Lung (tissue), 12 donors: Measurements from ENCODE around the gene SULT1E1. TPM values are rescaled to one million over a fixed set of nuclear protein-coding genes. Genes with fewer than 3 reads are reported as not detected.

Source experiments
- ATAC-seq: fragments of 200-7000 bp; cut with Tn5 transposase; one replicate; pipeline ENCODE4 v1.9.1; 2020; ENCODE audit warnings: moderate number of reproducible peaks; ENCODE audit not compliant: insufficient read depth, low FRiP score
- DNase-seq, 3 donors: peaks; one replicate each; pipeline ENCODE4 v3.0.0-alpha.2; 2013 to 2017
- H3K27ac ChIP-seq, 2 donors: one replicate each; pipeline ENCODE4 v1.5.1; 2013; ENCODE audit warnings: mild to moderate bottlenecking in 2 of 2, moderate library complexity in 2 of 2, control low read depth in 1 of 2, inconsistent platforms in 1 of 2, low read depth in 1 of 2, low read length in 1 of 2
- H3K27me3 ChIP-seq, 3 donors: one replicate each; pipeline ENCODE4 v1.5.1; 2013; ENCODE audit warnings: low read length in 2 of 3; ENCODE audit not compliant: control insufficient read depth in 3 of 3, insufficient read depth in 3 of 3
- H3K36me3 ChIP-seq, 4 donors: one replicate each; pipeline ENCODE4 v1.5.1; 2013; ENCODE audit warnings: low read length in 4 of 4, mild to moderate bottlenecking in 1 of 4, moderate library complexity in 1 of 4; ENCODE audit not compliant: control insufficient read depth in 4 of 4, insufficient read depth in 4 of 4
- H3K4me1 ChIP-seq, 5 donors: one replicate each; pipeline ENCODE4 v1.5.1; 2013; ENCODE audit warnings: low read length in 5 of 5, mild to moderate bottlenecking in 2 of 5, moderate library complexity in 1 of 5; ENCODE audit not compliant: control insufficient read depth in 5 of 5, insufficient read depth in 5 of 5
- H3K4me3 ChIP-seq: one replicate; pipeline ENCODE4 v1.5.1; 2013; ENCODE audit warnings: mild to moderate bottlenecking, control low read depth, moderate library complexity
- H3K9ac ChIP-seq, 2 donors: one replicate each; pipeline ENCODE4 v1.5.1; 2013; ENCODE audit warnings: low read length in 2 of 2, control low read depth in 1 of 2; ENCODE audit not compliant: insufficient read depth in 1 of 2
- H3K9me3 ChIP-seq, 4 donors: one replicate each; pipeline ENCODE4 v1.5.1; 2013; ENCODE audit warnings: low read length in 3 of 4, mild to moderate bottlenecking in 1 of 4, moderate library complexity in 1 of 4; ENCODE audit not compliant: control insufficient read depth in 4 of 4, insufficient read depth in 3 of 4
- WGBS, 2 donors: extraction: QIAGEN DNeasy Blood & Tissue Kit; methylation state at CpG; one replicate each; pipeline ENCODE4 v1.1.7; 2013; 5-methylcytosine and 5-hydroxymethylcytosine counted together
- polyA plus RNA-seq, 2 donors: library from polyadenylated mRNA; stranded (reverse); fragments of 200-250 nt; gene quantifications; one replicate each; pipeline ENCODE4 v1.2.1, GENCODE V29; 2013
- total RNA-seq, 2 donors: library from RNA; depleted of rRNA in 1 of 2; stranded (reverse); fragments of >200 nt in 1 of 2; gene quantifications; one replicate each; pipeline ENCODE4 v1.2.1, GENCODE V29; 2014 to 2021
- TF ChIP-seq, protein P1 (sequence below): IDR thresholded peaks from 2 replicates; pipeline ENCODE4 v1.5.1; 2012; ENCODE audit warnings: mild to moderate bottlenecking; ENCODE audit errors: control extremely low read depth, extremely low read depth
- donor health status: control.
- donor health status: control.
- donor health status: Bipolar disorder and iron deficiency.
- donor health status: healthy.
- donor health status: DM: yes; HTN: yes; CAD: no.

The SULT1E1 gene
- total and polyA plus RNA-seq, 4 donors, result 0.39 to 146 (median 3.6) TPM

DNA sequence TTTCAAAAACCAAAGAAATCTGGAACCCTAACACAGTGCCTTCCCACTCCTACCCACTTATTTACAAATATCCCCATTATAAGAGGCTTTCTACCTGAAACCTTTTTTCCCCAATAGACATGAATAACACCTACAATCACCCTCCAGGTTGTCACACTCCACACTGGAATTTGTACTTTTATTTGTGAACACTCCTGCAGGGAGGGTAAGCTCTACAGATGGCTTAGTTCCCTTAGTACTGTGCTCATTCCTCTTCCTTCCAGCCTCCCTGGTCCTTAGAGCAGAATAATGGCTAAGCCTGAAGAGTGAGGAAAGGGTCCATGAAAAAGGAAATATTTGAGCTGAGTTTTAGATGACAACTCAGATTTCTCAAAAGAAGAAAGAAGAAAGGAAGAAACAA lies 22.2 kb upstream of the SULT1E1 start:
- Histone ChIP-seq H3K9ac (no peak overlapping the region), H3K4me3 (no peak overlapping the region), H3K27me3 (no peaks in the 10 kb centered on the region), H3K9me3 (peaks cover 0 to 3% (median 0%) of the 10 kb centered on the region in 4 donors), H3K4me1 (peaks cover 0 to 6% (median 0%) of the 10 kb centered on the region in 5 donors), H3K27ac (no peak overlapping the region), H3K36me3 (no peaks in the 10 kb centered on the region)
- TF ChIP-seq, protein P1, sequence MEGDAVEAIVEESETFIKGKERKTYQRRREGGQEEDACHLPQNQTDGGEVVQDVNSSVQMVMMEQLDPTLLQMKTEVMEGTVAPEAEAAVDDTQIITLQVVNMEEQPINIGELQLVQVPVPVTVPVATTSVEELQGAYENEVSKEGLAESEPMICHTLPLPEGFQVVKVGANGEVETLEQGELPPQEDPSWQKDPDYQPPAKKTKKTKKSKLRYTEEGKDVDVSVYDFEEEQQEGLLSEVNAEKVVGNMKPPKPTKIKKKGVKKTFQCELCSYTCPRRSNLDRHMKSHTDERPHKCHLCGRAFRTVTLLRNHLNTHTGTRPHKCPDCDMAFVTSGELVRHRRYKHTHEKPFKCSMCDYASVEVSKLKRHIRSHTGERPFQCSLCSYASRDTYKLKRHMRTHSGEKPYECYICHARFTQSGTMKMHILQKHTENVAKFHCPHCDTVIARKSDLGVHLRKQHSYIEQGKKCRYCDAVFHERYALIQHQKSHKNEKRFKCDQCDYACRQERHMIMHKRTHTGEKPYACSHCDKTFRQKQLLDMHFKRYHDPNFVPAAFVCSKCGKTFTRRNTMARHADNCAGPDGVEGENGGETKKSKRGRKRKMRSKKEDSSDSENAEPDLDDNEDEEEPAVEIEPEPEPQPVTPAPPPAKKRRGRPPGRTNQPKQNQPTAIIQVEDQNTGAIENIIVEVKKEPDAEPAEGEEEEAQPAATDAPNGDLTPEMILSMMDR, result no peak
- no peak for DNase-seq
- no peak for ATAC-seq

DNA sequence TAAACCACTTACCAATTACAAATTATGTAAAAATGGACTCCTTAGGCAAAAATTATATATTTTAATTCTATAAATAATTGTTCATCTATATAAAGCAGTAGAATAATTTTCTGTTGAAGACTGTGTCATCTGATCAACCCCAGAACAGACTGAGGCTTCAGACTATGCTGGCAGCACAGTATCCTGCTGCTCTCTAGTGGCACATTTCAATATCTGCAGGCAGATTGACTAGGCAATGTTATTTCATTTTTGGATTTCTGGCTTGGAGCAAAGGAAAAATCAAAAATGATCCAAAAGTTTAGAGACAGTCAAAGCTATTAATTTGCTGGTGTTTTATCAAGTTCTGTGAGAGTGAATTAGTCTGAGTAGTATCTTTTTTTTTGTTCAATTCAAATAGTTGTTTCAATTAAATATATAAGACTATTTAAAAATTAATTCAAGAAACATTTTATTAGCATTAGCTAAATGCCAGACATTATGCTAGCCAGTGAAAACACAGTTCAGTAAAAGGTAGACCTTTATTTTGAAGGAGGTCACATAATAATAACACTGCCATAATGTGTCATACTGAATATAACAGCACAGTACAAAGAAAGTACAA lies 21.3 kb upstream of the SULT1E1 start:
- Histone ChIP-seq H3K9ac (no peak overlapping the region), H3K4me1 (peaks cover 0 to 10% (median 0%) of the 10 kb centered on the region in 5 donors), H3K9me3 (peaks cover 0 to 3% (median 0%) of the 10 kb centered on the region in 4 donors), H3K36me3 (no peaks in the 10 kb centered on the region), H3K27me3 (no peaks in the 10 kb centered on the region), H3K4me3 (no peak overlapping the region), H3K27ac (no peak overlapping the region)
- TF ChIP-seq, protein P1, result peak; percentile 80
- peak; percentile 49 to 87 (median 74) for DNase-seq
- peak; percentile 85 for ATAC-seq

DNA sequence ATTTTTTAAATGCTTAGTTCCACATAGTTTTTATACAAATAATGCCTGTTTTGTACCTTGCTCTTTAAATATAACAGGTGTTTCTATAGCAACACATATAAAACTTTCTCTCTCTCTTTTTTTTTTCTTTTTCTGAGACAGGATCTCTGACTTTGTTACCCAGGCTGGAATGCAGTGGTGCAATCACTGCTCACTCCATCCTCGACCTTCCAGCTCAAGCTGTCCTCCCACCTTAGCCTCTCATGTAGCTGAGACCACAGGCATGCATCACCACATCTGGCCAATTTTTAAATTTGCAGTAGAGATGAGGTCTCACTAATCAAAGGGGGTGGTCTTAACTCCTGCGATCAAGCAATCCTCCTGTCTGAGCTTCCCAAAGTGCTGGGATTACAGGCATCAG lies 18.3 kb upstream of the SULT1E1 start:
- Histone ChIP-seq H3K9ac (no peak overlapping the region), H3K27me3 (no peaks in the 10 kb centered on the region), H3K9me3 (peaks cover 0 to under 1% (median 0%) of the 10 kb centered on the region in 4 donors), H3K4me1 (peaks cover 0 to 12% (median 0%) of the 10 kb centered on the region in 5 donors), H3K27ac (no peak overlapping the region), H3K36me3 (no peaks in the 10 kb centered on the region), H3K4me3 (no peak overlapping the region)
- 82 to 91% methylated on average over 2 of the region's 2 CpGs for WGBS, 2 donors
- TF ChIP-seq, protein P1, result no peak
- DNase-seq, result no peak
- no peak for ATAC-seq

DNA sequence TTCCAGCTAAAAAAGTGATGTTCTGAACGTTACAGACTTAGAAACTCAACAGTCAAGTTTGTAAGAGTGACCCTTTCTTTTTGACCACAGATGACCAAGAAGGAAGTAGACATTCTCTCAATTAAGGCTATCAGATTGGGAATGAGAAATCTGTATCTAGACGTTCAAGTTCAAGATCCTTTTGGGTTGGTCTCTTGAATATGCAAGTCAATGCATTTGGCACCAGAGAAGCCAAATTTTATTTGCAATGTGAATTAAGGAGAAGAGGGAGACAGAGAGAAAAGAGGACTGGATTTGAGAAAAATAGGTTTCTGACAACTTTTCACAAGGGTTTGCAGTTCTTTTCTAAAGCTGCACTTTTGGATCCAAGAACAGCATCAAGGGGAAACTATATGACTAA lies 17.5 kb upstream of the SULT1E1 start:
- Histone ChIP-seq H3K9ac (no peak overlapping the region), H3K4me3 (no peak overlapping the region), H3K36me3 (no peaks in the 10 kb centered on the region), H3K27ac (no peak overlapping the region), H3K4me1 (peaks cover 0 to 12% (median 0%) of the 10 kb centered on the region in 5 donors), H3K27me3 (no peaks in the 10 kb centered on the region), H3K9me3 (no peaks in the 10 kb centered on the region)
- ATAC-seq (no peak), DNase-seq (no peak)
- TF ChIP-seq, protein P1, result no peak
- 65% methylated on average over 2 of the region's 2 CpGs for WGBS, 2 donors
